SU-DHL-6 (cell line): Measurements from ENCODE around the gene TAF11L14.
"Not testable (repeated sequence)": the region's sequence is repeated elsewhere in the genome, so short reads cannot be mapped to it uniquely, and the experiment has no call there.

ENCODE experiments used
- H2AFZ ChIP-seq: fragments of 200-600 bp; sonication (generic); 2 replicates; pipeline ENCODE4 v1.6.1; 2014; ENCODE audit warnings: low read depth, mild to moderate bottlenecking, moderate library complexity, mixed read lengths, antibody characterized with exemption, low read length; ENCODE audit not compliant: severe bottlenecking
- H3F3A ChIP-seq: fragments of 200-600 bp; shearing (Covaris generic); 2 replicates; pipeline ENCODE4 v1.6.0; 2016; ENCODE audit warnings: antibody characterized with exemption, mild to moderate bottlenecking; ENCODE audit not compliant: insufficient read depth
- H3K27ac ChIP-seq: fragments of 200-600 bp; sonication (generic); 2 replicates; pipeline ENCODE4 v1.5.1; 2016; ENCODE audit warnings: low read depth, mild to moderate bottlenecking, low read length, moderate library complexity, mixed read lengths
- H3K27me3 ChIP-seq: fragments of 200-600 bp; sonication (generic), shearing (Covaris generic); 2 replicates; pipeline ENCODE4 v1.6.0; 2014; ENCODE audit warnings: mild to moderate bottlenecking, low read length
- H3K36me3 ChIP-seq: fragments of 200-600 bp; sonication (generic); 2 replicates; pipeline ENCODE4 v1.6.1; 2014; ENCODE audit warnings: mild to moderate bottlenecking, low read length, mixed read lengths
- H3K4me2 ChIP-seq: fragments of 300-600, 200-600 bp; shearing (Covaris generic), sonication (generic); 2 replicates; pipeline ENCODE4 v1.6.0; 2014; ENCODE audit warnings: low read length, low read depth, mild to moderate bottlenecking; ENCODE audit not compliant: poor library complexity, severe bottlenecking
- H3K4me3 ChIP-seq: fragments of 200-600 bp; sonication (generic); 2 replicates; pipeline ENCODE4 v1.5.1; 2014; ENCODE audit warnings: antibody characterized with exemption, low read length, mild to moderate bottlenecking, mixed read lengths; ENCODE audit not compliant: insufficient read depth, poor library complexity, severe bottlenecking
- H3K79me2 ChIP-seq: fragments of 200-600 bp; sonication (generic); 2 replicates; pipeline ENCODE4 v1.6.1; 2014; ENCODE audit warnings: mild to moderate bottlenecking, low read length, moderate library complexity; ENCODE audit not compliant: insufficient read depth
- H3K9ac ChIP-seq: fragments of 200-600 bp; sonication (generic); 2 replicates; pipeline ENCODE4 v1.7.0; 2014; ENCODE audit warnings: mild to moderate bottlenecking, low read length
- H3K9me2 ChIP-seq: fragments of 200-600 bp; sonication (generic); replicated peaks from 2 replicates; pipeline ENCODE4 v1.6.1; 2014; ENCODE audit warnings: low read length; ENCODE audit not compliant: insufficient read depth
- H3K9me3 ChIP-seq: fragments of 200-600 bp; sonication (generic); 2 replicates; pipeline ENCODE4 v1.6.1; 2014; ENCODE audit warnings: low read length, mixed read lengths; ENCODE audit not compliant: insufficient read depth
- H4K20me1 ChIP-seq: fragments of 200-600 bp; sonication (generic); 2 replicates; pipeline ENCODE4 v1.6.1; 2014; ENCODE audit warnings: low read depth, mild to moderate bottlenecking, antibody characterized with exemption, low read length, moderate library complexity, mixed read lengths
- CTCF ChIP-seq: fragments of 200-600 bp; sonication (generic); IDR thresholded peaks from one replicate; pipeline ENCODE4 v1.5.1; 2017; ENCODE audit warnings: antibody characterized with exemption, mild to moderate bottlenecking, low read length, moderate library complexity; ENCODE audit not compliant: insufficient read depth, poor library complexity, severe bottlenecking
- EZH2phosphoT487 ChIP-seq: fragments of 200-600 bp; sonication (generic), shearing (Covaris generic); conservative IDR thresholded peaks from 2 replicates; pipeline ENCODE4 v1.6.1; 2018; ENCODE audit warnings: mild to moderate bottlenecking, antibody characterized with exemption, low read length, moderate library complexity, mixed read lengths

The TAF11L14 gene

GRCh38 chr5:17634160-17634559 is at the start of gene TAF11L14:
Gene TAF11L14 (plus strand): TSS chr5:17634460.
- Histone ChIP-seq H3K36me3 (no peaks in the 10 kb centered on the region), H3K9me2 (no peaks in the 10 kb centered on the region), H3K9me3 (no peaks in the 10 kb centered on the region), H3K27me3 (no peaks in the 10 kb centered on the region), H3K4me3 (no peak within 1 kb of the TSS), H2AFZ (no peak within 1 kb of the TSS), H3F3A (no peaks in the 10 kb centered on the region), H3K9ac (no peak within 1 kb of the TSS), H3K4me2 (no peak within 1 kb of the TSS), H3K79me2 (no peaks in the 10 kb centered on the region), H4K20me1 (no peaks in the 10 kb centered on the region), H3K27ac (no peak within 1 kb of the TSS)
- TF ChIP-seq EZH2phosphoT487 (no peak), CTCF (no peak)

DNA sequence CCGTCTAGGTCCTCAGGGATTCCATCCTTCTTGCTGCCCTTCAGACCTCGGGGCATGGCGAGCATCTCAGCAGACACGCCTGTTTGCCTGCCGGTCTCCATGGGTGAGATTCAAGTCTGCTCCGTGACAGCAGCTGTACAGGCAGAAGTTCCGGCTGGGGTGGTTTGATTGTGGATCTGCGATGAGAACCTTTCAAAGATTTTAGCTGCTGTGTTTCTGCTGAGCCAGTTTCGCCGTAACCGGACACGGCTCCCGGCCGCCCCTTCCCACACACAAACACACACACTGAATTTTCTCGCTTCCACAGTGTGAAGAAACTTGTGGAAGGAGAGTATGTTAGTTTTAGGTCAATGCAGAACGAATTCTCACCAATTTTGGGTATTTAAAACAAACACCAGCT is 48.6 kb upstream of the TAF11L14 start, which contains the start of gene TAF11L7:
TAF11L7 (minus strand) TSS at position 101 of the 400 bp plus-strand sequence.
- not testable (repeated sequence) for H3K9me3 ChIP-seq, H3K9me2 ChIP-seq, H3K9ac ChIP-seq, H3K36me3 ChIP-seq, H3K27me3 ChIP-seq, H3K79me2 ChIP-seq, H3K4me3 ChIP-seq, H3F3A ChIP-seq, H4K20me1 ChIP-seq, H3K27ac ChIP-seq, H3K4me2 ChIP-seq, H2AFZ ChIP-seq

- H3K79me2 ChIP-seq, H3K9me3 ChIP-seq, H3K4me2 ChIP-seq, H3K9ac ChIP-seq, H3K27ac ChIP-seq, H3F3A ChIP-seq, H2AFZ ChIP-seq, H3K4me3 ChIP-seq, H4K20me1 ChIP-seq, H3K27me3 ChIP-seq, H3K36me3 ChIP-seq, H3K9me2 ChIP-seq: not testable (repeated sequence)
These were observed 43.4 kb upstream of the TAF11L14 start, which contains the start of gene TAF11L8 for GRCh38 chr5:17590860-17591259. Gene TAF11L8 (minus strand): TSS chr5:17590960.

GRCh38 chr5:17594255-17594654 is 40.0 kb upstream of the TAF11L14 start, which contains the start of gene TAF11L9:
Gene TAF11L9 (minus strand): TSS chr5:17594394.
- H3K9me2 ChIP-seq, H2AFZ ChIP-seq, H3K36me3 ChIP-seq, H3K27me3 ChIP-seq, H3K4me2 ChIP-seq, H3K9ac ChIP-seq, H3F3A ChIP-seq, H3K9me3 ChIP-seq, H3K79me2 ChIP-seq, H3K27ac ChIP-seq, H4K20me1 ChIP-seq, H3K4me3 ChIP-seq: not testable (repeated sequence)

DNA sequence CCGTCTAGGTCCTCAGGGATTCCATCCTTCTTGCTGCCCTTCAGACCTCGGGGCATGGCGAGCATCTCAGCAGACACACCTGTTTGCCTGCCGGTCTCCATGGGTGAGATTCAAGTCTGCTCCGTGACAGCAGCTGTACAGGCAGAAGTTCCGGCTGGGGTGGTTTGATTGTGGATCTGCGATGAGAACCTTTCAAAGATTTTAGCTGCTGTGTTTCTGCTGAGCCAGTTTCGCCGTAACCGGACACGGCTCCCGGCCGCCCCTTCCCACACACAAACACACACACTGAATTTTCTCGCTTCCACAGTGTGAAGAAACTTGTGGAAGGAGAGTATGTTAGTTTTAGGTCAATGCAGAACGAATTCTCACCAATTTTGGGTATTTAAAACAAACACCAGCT is 36.5 kb upstream of the TAF11L14 start, which contains the start of gene TAF11L10:
TAF11L10 (minus strand) TSS at position 101 of the 400 bp plus-strand sequence.
- H3K4me2 ChIP-seq, H3K79me2 ChIP-seq, H3F3A ChIP-seq, H3K9me3 ChIP-seq, H3K27ac ChIP-seq, H3K27me3 ChIP-seq, H3K36me3 ChIP-seq, H3K9ac ChIP-seq, H2AFZ ChIP-seq, H4K20me1 ChIP-seq, H3K9me2 ChIP-seq, H3K4me3 ChIP-seq: not testable (repeated sequence)

- H3K9ac ChIP-seq, H3K9me2 ChIP-seq, H3K27ac ChIP-seq, H2AFZ ChIP-seq, H3K4me3 ChIP-seq, H3K36me3 ChIP-seq, H3K4me2 ChIP-seq, H3K27me3 ChIP-seq, H3K79me2 ChIP-seq, H3K9me3 ChIP-seq, H3F3A ChIP-seq, H4K20me1 ChIP-seq: not testable (repeated sequence)
These were observed 30.4 kb upstream of the TAF11L14 start, which contains the start of gene TAF11L11 for GRCh38 chr5:17603880-17604279. Gene TAF11L11 (plus strand): TSS chr5:17604183.
